ENCODE data around the gene IL18. TPM values are rescaled to one million over a fixed set of nuclear protein-coding genes. Genes with fewer than 3 reads are reported as not detected.
"Not testable (repeated sequence)": the region's sequence is repeated elsewhere in the genome, so short reads cannot be mapped to it uniquely, and the experiment has no call there.

Gene IL18
- total and polyA plus RNA-seq, 12 donors, result 0.72 to 49.4 (median 11.9) TPM

DNA sequence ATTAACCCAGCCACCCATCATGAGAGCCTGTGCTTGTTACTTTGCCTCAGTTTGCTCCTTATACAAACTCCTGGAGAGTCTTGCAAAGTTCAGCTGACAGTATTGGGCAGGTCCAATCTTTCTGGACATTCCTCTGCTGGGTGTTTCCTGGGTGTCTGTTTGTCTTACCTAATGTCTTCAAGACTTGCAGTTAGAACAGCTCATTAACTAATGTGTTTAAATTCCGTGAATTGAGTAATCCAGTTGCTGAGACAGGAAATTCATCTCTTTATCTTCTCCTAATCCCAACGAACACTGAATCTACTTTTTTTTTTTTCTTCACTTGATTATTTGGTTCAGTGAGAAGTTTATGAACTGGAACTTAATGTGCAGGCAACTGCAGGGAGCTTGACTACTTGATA lies 32.1 kb upstream of the IL18 start:
- Histone ChIP-seq H3K27me3 (no peaks in the 10 kb centered on the region), H3K4me1 (replicated peaks in 1 of 2) (peaks cover 10 to 11% of the 10 kb centered on the region in 2 donors), H3K9me3 (replicated peaks in 1 of 3) (no peaks in the 10 kb centered on the region), H3K27ac (peak overlapping the region in 2 of 5 donors; percentile 63 to 69), H3K36me3 (replicated peaks in 1 of 2) (no peaks in the 10 kb centered on the region), H3K4me3 (no peak overlapping the region)
- 33 to 54% (median 40%) methylated on average over 2 of the region's 2 CpGs for WGBS, 4 donors
- TF ChIP-seq, protein P1, sequence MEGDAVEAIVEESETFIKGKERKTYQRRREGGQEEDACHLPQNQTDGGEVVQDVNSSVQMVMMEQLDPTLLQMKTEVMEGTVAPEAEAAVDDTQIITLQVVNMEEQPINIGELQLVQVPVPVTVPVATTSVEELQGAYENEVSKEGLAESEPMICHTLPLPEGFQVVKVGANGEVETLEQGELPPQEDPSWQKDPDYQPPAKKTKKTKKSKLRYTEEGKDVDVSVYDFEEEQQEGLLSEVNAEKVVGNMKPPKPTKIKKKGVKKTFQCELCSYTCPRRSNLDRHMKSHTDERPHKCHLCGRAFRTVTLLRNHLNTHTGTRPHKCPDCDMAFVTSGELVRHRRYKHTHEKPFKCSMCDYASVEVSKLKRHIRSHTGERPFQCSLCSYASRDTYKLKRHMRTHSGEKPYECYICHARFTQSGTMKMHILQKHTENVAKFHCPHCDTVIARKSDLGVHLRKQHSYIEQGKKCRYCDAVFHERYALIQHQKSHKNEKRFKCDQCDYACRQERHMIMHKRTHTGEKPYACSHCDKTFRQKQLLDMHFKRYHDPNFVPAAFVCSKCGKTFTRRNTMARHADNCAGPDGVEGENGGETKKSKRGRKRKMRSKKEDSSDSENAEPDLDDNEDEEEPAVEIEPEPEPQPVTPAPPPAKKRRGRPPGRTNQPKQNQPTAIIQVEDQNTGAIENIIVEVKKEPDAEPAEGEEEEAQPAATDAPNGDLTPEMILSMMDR (IDR thresholded peaks at IDR 0.05), result no peak
- TF ChIP-seq POLR2A (IDR thresholded peaks at IDR 0.05), result no peak
- DNase-seq, result no peak
- intact Hi-C loops (cut with DNase I), result no loop called here

DNA sequence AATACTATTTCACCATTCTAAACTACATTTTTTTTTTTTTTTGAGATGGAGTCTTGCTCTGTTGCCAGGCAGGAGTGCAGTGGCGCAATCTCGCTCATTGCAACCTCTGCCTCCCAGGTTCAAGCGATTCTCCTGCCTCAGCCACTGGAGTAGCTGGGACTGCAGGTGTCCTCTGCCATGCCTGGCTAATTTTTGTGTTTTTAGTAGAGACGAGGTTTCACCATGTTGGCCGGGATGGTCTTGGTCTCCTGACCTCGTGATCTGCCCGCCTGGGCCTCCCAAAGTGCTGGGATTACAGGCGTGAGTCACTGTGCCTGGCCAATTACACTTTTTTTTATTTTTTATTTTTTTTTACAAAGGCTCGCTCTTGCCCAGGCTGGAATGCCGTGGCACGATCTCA lies 31.2 kb upstream of the IL18 start:
- H3K27me3 ChIP-seq; H3K36me3 ChIP-seq (replicated peaks in 1 of 2); intact Hi-C loops (cut with DNase I); H3K9me3 ChIP-seq (replicated peaks in 1 of 3); H3K4me3 ChIP-seq: not testable (repeated sequence)
- DNase-seq, result peak in 5 of 7 donors; percentile 48 to 68 (median 62)
- peak overlapping the region in 4 of 5 donors; percentile 39 to 69 (median 56) for H3K27ac ChIP-seq
- 43 to 52% (median 48%) methylated on average over 11 of the region's 11 CpGs for WGBS, 4 donors
- peaks cover 10 to 11% of the 10 kb centered on the region in 2 donors for H3K4me1 ChIP-seq (replicated peaks in 1 of 2)
- TF ChIP-seq POLR2A (IDR thresholded peaks at IDR 0.05), result peak in 1 of 2 donors; percentile 34

DNA sequence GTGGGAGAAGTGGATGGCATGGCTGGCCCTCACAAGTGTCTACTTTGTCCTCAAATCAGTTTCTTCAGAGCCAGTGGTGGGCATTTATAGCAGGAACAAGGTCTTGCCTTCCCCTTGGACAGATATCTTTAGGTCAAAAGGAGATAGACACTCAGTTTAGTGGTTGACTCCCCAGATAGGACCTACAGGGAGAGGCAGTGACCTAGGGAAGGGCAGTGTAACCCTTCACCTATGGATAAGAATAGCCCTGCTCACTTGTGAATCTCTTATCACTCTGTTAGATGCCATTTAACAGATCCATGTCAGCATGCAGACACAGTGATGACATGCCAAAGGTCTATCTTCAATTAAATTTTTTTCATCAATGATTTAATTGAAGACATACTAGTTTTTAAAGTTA lies 22.4 kb upstream of the IL18 start:
- DNase-seq, result no peak
- no peaks in the 10 kb centered on the region for H3K9me3 ChIP-seq (replicated peaks in 1 of 3)
- no peaks in the 10 kb centered on the region for H3K27me3 ChIP-seq
- H3K4me1 ChIP-seq (replicated peaks in 1 of 2), result peaks cover 4 to 5% of the 10 kb centered on the region in 2 donors
- no peaks in the 10 kb centered on the region for H3K36me3 ChIP-seq (replicated peaks in 1 of 2)
- intact Hi-C loops (cut with DNase I), result no loop called here
- no peak overlapping the region for H3K27ac ChIP-seq
- TF ChIP-seq, protein P1 (IDR thresholded peaks at IDR 0.05), result no peak
- no peak for TF ChIP-seq POLR2A (IDR thresholded peaks at IDR 0.05)
- H3K4me3 ChIP-seq, result no peak overlapping the region

DNA sequence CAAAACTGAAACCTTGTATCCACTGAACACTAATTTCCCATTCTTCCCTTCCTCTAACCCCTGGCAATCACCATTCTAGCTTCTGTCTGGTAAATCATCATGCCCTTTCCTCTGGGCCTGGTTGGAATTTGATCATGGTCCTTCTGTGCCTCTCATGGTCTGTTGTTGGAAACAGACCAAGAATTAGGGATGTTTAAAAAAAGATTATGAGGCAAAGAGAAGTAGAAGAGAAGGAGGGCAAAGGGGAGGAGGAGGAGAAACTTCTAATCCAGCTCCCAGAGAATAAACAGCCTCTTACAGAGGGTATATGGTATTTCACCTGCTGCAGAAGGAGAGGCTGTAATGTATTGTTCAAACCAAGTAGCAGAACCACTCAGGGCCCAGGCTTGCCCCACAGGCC lies 22.0 kb upstream of the IL18 start:
- DNase-seq, result no peak
- H3K9me3 ChIP-seq (replicated peaks in 1 of 3), result no peaks in the 10 kb centered on the region
- no peaks in the 10 kb centered on the region for H3K27me3 ChIP-seq
- intact Hi-C loops (cut with DNase I), result no loop called here
- H3K4me1 ChIP-seq (replicated peaks in 1 of 2), result peaks cover 4 to 5% of the 10 kb centered on the region in 2 donors
- H3K36me3 ChIP-seq (replicated peaks in 1 of 2), result no peaks in the 10 kb centered on the region
- TF ChIP-seq, protein P1 (IDR thresholded peaks at IDR 0.05), result no peak
- no peak for TF ChIP-seq POLR2A (IDR thresholded peaks at IDR 0.05)
- H3K27ac ChIP-seq, result no peak overlapping the region
- no peak overlapping the region for H3K4me3 ChIP-seq

DNA sequence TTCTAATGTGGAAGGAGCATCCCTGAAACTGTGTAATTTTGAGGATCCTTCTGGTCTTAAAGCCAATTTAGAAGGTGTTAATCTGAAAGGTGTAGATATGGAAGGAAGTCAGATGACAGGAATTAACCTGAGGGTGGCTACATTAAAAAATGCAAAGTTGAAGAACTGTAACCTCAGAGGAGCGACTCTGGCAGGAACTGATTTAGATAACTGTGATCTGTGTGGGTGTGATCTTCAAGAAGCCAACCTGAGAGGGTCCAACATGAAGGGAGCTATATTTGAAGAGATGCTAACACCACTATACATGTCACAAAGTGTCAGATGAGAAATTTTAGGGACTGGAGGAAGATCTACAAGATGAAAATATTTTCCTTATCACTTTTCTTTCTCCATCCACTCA lies 19.0 kb upstream of the IL18 start:
- peaks cover 0 to 4% of the 10 kb centered on the region in 2 donors for H3K4me1 ChIP-seq (replicated peaks in 1 of 2)
- TF ChIP-seq POLR2A (IDR thresholded peaks at IDR 0.05), result no peak
- TF ChIP-seq, protein P1 (IDR thresholded peaks at IDR 0.05), result no peak
- intact Hi-C loops (cut with DNase I), result no loop called here
- no peak overlapping the region for H3K27ac ChIP-seq
- H3K9me3 ChIP-seq (replicated peaks in 1 of 3), result no peaks in the 10 kb centered on the region
- DNase-seq, result no peak
- H3K4me3 ChIP-seq, result no peak overlapping the region
- peaks cover 0 to 10% of the 10 kb centered on the region in 2 donors for H3K36me3 ChIP-seq (replicated peaks in 1 of 2)
- no peaks in the 10 kb centered on the region for H3K27me3 ChIP-seq
- WGBS, 4 donors, result 74 to 89% (median 81%) methylated on average over 1 of the region's 1 CpG
